Parathyroid adenoma (tissue), 2 donors: ENCODE data around the gene TRMT10C.
"Not testable (repeated sequence)": the region's sequence is repeated elsewhere in the genome, so short reads cannot be mapped to it uniquely, and the experiment has no call there.

ENCODE experiments used
- H2AFZ ChIP-seq: fragments of 300-600 bp; sonication (generic); one replicate; pipeline ENCODE4 v1.7.0; 2017; ENCODE audit warnings: antibody characterized with exemption, mild to moderate bottlenecking
- H3K27ac ChIP-seq: fragments of 300-600 bp; sonication (generic); one replicate; pipeline ENCODE4 v1.7.0; 2017
- H3K27me3 ChIP-seq: fragments of 300-600 bp; sonication (generic); one replicate; pipeline ENCODE4 v1.7.0; 2017; ENCODE audit warnings: low read length; ENCODE audit not compliant: control insufficient read depth, insufficient read depth
- H3K36me3 ChIP-seq: fragments of 300-600 bp; sonication (generic); one replicate; pipeline ENCODE4 v1.7.0; 2017; ENCODE audit warnings: low read length; ENCODE audit not compliant: control insufficient read depth, insufficient read depth
- H3K4me1 ChIP-seq: fragments of 300-600 bp; sonication (generic); one replicate; pipeline ENCODE4 v1.7.0; 2017; ENCODE audit warnings: control low read depth
- H3K4me2 ChIP-seq: fragments of 300-600 bp; sonication (generic); one replicate; pipeline ENCODE4 v1.7.0; 2017; ENCODE audit warnings: low read length
- H3K4me3 ChIP-seq: fragments of 300-600 bp; sonication (generic); one replicate; pipeline ENCODE4 v1.7.0; 2017; ENCODE audit warnings: low read depth, low read length
- H3K79me2 ChIP-seq: fragments of 300-600 bp; sonication (generic); one replicate; pipeline ENCODE4 v1.7.0; 2017; ENCODE audit warnings: control low read depth
- H3K9ac ChIP-seq: fragments of 300-600 bp; sonication (generic); one replicate; pipeline ENCODE4 v1.7.0; 2017; ENCODE audit warnings: mild to moderate bottlenecking
- H3K9me3 ChIP-seq: fragments of 300-600 bp; sonication (generic); one replicate; pipeline ENCODE4 v1.7.0; 2017; ENCODE audit warnings: low read length; ENCODE audit not compliant: control insufficient read depth
- TF ChIP-seq, protein P1 (sequence below): fragments of 300-600 bp; sonication (generic); IDR thresholded peaks from one replicate; pipeline ENCODE4 v1.7.0; 2017; ENCODE audit warnings: antibody characterized with exemption, mild to moderate bottlenecking
- donor health status: primary hyperparathyroidism.

Gene TRMT10C

DNA sequence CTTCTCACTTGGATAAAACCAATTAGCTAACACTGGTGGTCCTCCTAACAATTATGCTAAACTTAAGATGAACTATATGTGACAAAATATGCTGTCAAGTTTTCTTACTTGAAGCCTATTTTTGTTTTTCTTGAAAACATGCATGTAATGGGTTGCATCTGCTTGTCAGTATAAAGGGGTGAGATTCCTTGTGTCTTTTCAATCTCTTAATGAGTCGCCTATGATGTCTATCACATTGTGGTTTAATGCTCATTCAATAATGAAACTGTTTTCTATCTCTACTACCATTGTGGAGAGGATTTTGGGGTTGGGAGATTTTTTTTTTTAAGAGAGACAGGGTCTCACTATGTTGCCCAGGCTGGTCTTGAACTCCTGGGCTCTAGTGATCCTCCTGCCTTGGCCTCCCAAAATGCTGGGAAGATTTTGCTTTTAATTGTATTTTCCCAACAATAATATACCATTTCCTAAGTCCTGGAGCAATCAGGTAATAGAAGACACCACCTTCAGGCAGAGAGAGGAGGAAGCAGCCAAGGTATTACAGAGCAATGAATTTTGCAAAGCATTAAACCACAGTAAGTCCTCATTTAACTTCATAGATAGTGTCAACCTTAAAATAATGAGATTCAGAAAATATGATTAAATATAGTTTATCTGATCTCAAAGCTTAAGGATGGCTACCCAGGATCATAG is 17.4 kb upstream of the TRMT10C start:
- H3K9me3 ChIP-seq = no peaks in the 10 kb centered on the region
- TF ChIP-seq, protein P1, sequence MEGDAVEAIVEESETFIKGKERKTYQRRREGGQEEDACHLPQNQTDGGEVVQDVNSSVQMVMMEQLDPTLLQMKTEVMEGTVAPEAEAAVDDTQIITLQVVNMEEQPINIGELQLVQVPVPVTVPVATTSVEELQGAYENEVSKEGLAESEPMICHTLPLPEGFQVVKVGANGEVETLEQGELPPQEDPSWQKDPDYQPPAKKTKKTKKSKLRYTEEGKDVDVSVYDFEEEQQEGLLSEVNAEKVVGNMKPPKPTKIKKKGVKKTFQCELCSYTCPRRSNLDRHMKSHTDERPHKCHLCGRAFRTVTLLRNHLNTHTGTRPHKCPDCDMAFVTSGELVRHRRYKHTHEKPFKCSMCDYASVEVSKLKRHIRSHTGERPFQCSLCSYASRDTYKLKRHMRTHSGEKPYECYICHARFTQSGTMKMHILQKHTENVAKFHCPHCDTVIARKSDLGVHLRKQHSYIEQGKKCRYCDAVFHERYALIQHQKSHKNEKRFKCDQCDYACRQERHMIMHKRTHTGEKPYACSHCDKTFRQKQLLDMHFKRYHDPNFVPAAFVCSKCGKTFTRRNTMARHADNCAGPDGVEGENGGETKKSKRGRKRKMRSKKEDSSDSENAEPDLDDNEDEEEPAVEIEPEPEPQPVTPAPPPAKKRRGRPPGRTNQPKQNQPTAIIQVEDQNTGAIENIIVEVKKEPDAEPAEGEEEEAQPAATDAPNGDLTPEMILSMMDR = no peak

DNA sequence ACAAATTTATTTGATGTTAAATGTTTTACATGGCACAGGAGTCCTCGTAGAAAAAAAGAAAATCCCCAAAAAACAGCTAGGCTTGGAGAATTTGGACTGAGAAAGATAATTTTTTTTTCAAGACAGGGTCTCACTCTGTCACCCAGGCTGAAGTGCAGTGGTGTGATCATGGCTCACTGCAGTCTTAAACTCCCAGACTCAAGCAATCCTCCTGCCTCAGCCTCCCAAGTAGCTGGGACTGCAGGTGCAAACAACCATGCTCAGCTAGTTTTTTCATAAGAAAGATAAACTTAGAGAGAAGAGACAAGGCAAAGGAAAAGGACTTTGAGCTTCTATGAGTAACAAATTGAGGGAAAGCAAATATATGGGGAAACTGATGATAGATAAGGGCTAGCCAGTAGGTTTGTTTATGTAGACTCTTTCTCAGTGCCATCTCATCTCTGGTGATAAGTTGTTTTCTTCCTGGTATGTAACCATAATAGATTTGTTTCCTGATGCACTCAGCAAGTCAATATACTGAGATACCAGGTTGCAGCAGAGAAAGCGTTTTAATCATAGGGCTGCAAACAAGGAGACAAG is 13.1 kb upstream of the TRMT10C start:
- no peaks in the 10 kb centered on the region for H3K27me3 ChIP-seq
- H3K79me2 ChIP-seq = no peaks in the 10 kb centered on the region
- H3K4me2 ChIP-seq = no peak overlapping the region
- no peaks in the 10 kb centered on the region for H3K4me1 ChIP-seq
- TF ChIP-seq, protein P1 = no peak
- H2AFZ ChIP-seq = no peak overlapping the region
- H3K9ac ChIP-seq = no peak overlapping the region
- H3K36me3 ChIP-seq = no peaks in the 10 kb centered on the region
- H3K27ac ChIP-seq = no peak overlapping the region
- H3K4me3 ChIP-seq = no peak overlapping the region
- H3K9me3 ChIP-seq = no peaks in the 10 kb centered on the region

More for the DNA sequence above, 17.4 kb upstream of the TRMT10C start:
- Histone ChIP-seq H3K4me3 (no peak overlapping the region), H3K4me1 (no peaks in the 10 kb centered on the region), H3K9ac (no peak overlapping the region), H2AFZ (no peak overlapping the region), H3K4me2 (no peak overlapping the region), H3K36me3 (no peaks in the 10 kb centered on the region), H3K27ac (no peak overlapping the region), H3K27me3 (no peaks in the 10 kb centered on the region), H3K79me2 (no peaks in the 10 kb centered on the region)

DNA sequence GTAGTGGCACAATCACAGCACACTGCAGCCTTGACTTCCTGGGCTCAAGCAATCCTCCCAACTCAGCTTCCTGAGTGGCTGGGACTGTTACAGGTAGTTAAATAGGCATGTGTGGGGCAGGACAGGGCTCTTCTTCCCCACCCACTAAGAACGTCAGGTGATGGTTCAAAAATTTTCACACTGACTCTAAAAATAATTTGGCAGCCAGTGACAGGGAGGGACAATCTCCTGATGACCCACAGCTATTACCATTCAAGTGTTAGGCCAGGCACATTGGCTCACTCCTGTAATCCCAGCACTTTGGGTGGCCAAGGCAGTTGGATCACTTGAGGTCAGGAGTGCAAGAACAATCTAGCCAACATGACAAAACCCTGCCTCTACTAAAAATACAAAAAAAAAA is 12.2 kb upstream of the TRMT10C start:
- H3K9me3 ChIP-seq = no peaks in the 10 kb centered on the region
- no peak overlapping the region for H3K4me2 ChIP-seq
- H3K4me1 ChIP-seq = no peaks in the 10 kb centered on the region
- H3K4me3 ChIP-seq = no peak overlapping the region
- no peak overlapping the region for H3K27ac ChIP-seq
- TF ChIP-seq, protein P1 = no peak
- no peaks in the 10 kb centered on the region for H3K36me3 ChIP-seq
- no peak overlapping the region for H3K9ac ChIP-seq
- no peaks in the 10 kb centered on the region for H3K79me2 ChIP-seq
- H3K27me3 ChIP-seq = no peaks in the 10 kb centered on the region
- H2AFZ ChIP-seq = no peak overlapping the region

DNA sequence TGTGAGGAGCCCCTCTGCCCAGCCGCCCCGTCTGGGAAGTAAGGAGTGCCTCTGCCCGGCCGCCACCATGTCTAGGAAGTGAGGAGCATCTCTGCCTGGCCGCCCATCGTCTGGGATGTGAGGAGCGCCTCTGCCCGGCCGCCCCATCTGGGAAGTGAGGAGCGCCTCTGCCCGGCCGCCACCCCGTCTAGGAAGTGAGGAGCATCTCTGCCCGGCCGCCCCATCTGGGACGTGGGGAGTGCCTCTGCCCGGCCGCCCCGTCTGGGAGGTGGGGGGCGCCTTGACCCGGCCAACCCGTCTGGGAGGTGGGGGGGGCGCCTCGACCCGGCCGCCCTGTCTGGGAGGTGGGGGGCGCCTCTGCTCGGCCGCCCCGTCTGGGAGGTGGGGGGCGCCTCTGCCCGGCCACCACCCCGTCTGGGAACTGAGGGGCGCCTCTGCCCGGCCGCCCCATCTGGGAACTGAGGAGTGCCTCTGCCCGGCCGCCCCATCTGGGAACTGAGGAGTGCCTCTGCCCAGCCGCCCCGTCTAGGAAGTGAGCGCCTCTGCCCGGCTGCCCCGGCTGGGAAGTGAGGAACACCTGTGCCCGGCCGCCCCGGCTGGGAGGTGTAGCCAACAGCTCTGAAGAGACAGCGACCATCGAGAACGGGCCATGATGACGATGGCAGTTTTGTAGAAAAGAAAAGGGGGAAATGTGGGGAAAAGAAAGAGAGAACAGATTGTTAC is 10.1 kb upstream of the TRMT10C start:
- not testable (repeated sequence) for H3K27me3 ChIP-seq, H3K4me2 ChIP-seq, H3K27ac ChIP-seq, H3K9me3 ChIP-seq, H3K36me3 ChIP-seq, H3K79me2 ChIP-seq, H2AFZ ChIP-seq, H3K4me1 ChIP-seq, H3K9ac ChIP-seq, H3K4me3 ChIP-seq

DNA sequence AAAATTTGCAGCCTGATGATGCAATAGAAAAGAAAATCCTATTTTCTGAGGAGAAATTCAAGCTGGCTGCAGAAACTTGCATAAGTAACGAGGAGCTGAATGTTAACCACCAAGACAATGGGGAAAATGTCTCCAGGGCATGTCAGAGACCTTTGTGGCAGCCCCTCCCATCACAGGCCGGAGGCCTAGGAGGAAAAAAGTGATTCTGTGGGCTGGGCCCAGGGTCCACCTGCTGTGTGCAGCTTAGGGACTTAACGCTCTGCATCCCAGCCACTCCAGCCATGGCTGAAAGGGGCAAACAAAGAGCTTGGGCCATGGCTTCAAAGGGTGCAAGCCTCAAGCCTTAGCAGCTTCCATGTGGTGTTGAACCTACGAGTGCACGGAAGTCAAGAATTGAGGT is 8.3 kb upstream of the TRMT10C start:
- H3K36me3 ChIP-seq = not testable (repeated sequence)

More for the DNA sequence above, 8.3 kb upstream of the TRMT10C start:
- H3K4me2 ChIP-seq, H2AFZ ChIP-seq, H3K9ac ChIP-seq, H3K4me1 ChIP-seq, H3K4me3 ChIP-seq, H3K27me3 ChIP-seq, H3K79me2 ChIP-seq, H3K9me3 ChIP-seq, H3K27ac ChIP-seq: not testable (repeated sequence)
